NCI-H2029 treated with DMSO at 0.1 percent for 48 hours (cell line): ENCODE data around the gene RIOK2.
A peak's percentile ranks its signal among the peaks of the same experiment; 100 is the strongest.
"Not testable (repeated sequence)": the region's sequence is repeated elsewhere in the genome, so short reads cannot be mapped to it uniquely, and the experiment has no call there.

Experiments used
- DNase-seq: peaks from one replicate; lab custom pipeline; 2025; lab: John Stamatoyannopoulos, UW

RIOK2 gene

GRCh38 chr5:97183100-97183929 is at the start of gene RIOK2:
RIOK2 (minus strand) TSS chr5:97183247; CDS start chr5:97183191, 56 bp downstream.
- DNase-seq, result peak; percentile 99

- DNase-seq, result peak; percentile 48
Observed at GRCh38 chr5:97231025-97231636, 48.1 kb upstream of the RIOK2 start.

GRCh38 chr5:97229688-97230285 is 46.7 kb upstream of the RIOK2 start:
- DNase-seq, result no peak

GRCh38 chr5:97229196-97229595 is 46.1 kb upstream of the RIOK2 start:
- DNase-seq, result no peak

DNA sequence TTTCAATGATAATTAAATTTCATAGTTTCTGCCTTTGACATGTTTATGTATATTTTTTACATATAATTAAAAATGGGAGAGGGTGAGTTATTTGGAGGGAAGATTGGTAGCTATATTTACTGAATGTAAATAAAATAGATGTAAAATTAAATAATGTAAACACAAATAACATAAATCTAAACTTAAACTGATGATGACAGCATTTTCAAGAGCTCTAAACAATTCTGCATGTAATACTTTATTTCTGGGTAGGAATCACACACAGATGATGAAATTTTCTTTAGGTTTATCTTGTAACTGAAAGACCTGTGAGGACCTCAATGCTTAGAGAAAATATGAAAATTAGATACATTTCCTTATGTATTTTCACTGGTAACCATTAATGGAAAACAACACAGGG is 42.2 kb upstream of the RIOK2 start:
- DNase-seq, result no peak

DNA sequence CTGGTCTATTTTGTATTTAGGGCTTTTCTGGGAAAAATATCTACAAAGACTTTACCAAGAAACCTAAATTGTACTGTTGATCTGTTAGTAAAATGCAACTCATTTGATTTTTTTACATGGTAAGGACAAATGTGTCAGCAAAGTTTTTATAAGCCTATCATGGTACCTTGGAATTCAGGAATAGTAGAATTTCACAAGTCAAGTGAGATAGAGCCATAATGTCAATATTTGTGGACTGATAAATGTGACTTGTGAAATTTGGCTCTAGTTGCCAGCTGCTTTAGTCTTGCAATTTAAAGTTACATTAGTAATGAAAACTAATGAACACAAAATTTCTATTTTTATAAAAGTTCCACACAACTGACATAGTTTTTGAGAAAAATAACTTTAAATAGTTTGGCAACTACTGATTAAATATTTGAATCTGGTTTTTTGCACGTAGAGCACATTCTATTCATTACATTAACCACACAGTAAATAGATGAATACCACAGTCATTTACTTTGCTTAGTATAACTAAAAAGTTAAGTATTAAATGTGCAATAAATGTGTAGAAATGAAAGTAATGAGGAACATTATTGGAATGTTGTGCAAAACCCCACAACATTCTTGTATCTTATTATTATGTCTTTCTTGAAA is 41.2 kb upstream of the RIOK2 start:
- no peak for DNase-seq

DNA sequence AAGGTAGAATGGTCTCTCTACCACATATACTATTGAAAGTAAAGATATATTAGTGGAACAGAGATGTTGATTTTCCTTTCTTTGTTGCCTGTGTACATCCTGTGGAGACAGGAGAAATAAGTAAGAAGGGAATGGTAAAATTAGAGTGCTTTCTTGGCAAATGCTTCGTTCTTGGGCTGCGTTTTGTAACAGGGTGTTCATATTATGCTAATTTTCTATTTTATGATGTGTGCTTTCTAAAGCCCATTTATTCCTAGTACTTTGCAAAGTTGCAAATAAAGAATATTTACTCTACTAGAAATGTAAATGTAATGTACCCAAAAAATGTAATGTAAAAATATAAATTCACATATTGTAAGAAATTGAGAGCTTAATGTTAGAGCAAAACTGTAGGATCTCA is 40.5 kb upstream of the RIOK2 start:
- no peak for DNase-seq

DNA sequence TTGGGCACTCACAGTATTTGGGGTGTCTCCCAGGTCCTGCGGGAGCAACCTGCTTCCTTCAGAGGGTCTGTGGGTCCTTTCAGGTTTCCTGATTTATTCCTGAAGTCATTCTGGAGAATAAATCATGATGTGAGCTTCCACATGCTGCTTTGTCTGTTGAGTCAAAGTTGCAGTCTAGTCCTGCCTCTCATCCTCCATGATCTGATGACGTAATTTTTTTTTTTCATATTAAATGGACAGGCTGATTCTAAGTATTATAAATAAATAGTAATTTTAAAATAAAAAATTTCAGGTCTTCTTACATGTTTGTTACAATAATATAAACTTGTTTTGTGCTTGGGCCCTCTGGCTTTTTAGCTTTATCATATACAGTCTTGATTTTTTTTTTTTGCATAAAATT is 26.3 kb upstream of the RIOK2 start:
- no peak for DNase-seq

DNA sequence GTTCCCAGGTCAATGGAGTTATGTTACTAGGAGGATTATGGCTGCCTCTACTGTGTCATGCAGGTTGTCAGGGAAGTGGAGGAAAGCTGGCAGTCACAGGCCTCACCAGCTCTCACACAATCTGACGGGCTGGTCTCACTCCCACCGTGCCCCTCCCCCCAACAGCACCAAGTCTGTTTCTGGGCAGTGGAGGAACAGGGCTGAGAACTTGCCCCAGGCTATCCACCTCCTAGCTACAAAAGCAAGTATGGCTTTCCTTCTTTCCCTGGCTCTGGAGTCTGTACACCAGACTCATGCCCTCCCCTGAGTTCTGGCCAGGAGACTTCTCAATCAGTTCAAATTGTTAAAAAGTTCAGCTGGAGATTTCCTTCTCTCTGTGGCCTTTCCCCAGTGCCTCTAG is 25.7 kb upstream of the RIOK2 start:
- DNase-seq, result no peak

DNA sequence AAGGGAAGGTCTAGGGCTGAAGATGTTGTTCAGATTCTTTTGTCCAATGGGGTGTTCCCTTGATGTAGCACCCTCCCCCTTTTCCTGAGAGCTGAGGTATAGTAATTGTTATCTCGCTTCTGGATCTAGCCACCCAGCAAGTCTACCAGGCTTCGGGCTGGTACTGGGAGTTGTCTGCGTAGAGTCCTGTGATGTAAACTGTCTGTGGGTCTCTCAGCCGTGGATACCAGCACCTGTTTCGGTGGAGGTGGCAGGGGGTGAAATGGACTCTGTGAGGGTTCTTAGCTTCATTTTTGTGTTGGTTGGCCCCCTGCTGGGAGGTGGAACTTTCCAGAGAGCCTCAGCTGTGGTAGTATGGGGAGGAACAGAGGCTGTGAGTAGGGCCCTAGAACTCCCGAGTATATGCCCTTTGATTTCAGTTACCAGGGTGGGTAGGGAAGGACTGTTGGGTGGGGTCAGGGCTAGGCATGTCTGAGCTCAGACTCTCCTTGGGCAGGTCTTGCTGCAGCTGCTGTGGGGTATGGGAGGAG is 25.2 kb upstream of the RIOK2 start:
- no peak for DNase-seq

- no peak for DNase-seq
Observed at GRCh38 chr5:97194366-97194765, 11.3 kb upstream of the RIOK2 start.

DNA sequence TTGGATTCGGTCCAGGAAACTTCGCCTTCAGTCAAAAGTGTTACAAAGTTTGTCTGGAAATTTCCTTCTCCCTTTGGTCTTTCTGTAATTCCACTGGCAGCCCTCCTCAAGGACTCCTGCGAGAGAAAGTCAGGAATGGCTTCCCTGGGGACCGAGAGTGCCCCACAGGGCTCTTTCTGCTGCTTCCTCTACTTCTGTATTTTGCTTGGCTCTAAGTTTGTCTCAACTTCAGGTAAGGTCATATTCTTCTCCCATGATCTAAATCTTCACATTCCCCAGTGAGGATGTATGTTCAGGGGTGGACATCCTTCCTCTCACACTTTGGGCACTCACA is 10.3 kb upstream of the RIOK2 start:
- DNase-seq, result no peak

DNA sequence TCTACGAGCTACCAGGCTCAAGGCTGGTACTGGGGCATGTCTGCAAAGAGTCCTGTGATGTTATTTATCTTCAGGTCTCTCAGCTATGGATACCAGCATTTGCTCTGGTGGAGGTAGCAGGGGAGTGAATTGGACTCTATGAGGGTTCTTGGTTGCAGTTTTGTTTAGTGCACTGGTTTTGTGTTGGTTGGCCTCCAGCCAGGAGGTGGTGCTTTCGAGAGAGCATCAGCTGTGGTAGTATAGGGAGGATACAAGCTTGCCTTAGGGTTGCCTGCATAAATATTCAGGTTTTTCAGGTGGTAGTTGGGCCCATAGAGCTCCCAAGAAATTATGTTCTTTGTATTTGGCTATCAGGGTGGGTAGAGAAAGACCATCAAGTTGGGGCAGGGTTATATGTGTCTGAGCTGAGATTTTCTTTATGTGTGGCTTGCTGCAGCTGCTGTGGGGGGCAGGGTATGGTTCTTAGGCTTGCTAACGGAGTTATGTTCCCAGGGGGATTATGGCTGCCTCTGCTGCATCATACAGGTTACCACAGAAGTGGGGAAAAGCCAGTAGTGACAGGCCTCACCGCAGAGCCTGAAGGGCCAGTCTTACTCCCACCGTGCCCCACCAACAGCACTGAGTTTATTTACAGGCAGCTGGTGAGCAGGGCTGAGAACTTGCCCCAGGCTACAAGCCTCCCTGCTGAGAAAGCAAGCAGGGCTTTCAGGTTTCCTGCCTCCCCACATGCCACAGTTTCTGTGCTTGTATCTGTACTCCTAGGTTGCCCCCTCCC is 9.7 kb upstream of the RIOK2 start:
- no peak for DNase-seq

- no peak for DNase-seq
Observed at GRCh38 chr5:97191893-97192292, 8.8 kb upstream of the RIOK2 start.

DNA sequence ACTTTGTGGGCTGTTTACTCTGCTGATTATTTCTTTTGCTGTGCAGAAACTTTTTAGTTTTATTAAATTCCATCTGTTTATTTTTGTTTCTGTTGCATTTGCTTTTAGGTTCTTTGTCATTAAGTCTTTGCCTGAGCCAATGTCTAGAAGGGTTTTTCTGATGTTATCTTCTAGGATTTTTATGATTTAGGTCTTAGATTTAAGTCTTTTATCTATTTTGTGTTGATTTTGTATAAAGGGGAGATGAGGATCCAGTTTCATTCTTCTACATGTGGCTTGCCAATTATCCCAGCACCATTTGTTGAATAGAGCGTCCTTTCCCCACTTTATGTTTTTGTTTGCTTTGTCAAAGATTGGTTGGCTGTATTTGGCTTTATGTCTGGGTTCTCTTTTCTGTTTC is 6.5 kb upstream of the RIOK2 start:
- not testable (repeated sequence) for DNase-seq

- DNase-seq, result no peak
Observed at GRCh38 chr5:97183930-97184213, 825 bp upstream of the RIOK2 start.

GRCh38 chr5:97182571-97183099 is 412 bp downstream of the RIOK2 start:
- DNase-seq, result no peak

DNA sequence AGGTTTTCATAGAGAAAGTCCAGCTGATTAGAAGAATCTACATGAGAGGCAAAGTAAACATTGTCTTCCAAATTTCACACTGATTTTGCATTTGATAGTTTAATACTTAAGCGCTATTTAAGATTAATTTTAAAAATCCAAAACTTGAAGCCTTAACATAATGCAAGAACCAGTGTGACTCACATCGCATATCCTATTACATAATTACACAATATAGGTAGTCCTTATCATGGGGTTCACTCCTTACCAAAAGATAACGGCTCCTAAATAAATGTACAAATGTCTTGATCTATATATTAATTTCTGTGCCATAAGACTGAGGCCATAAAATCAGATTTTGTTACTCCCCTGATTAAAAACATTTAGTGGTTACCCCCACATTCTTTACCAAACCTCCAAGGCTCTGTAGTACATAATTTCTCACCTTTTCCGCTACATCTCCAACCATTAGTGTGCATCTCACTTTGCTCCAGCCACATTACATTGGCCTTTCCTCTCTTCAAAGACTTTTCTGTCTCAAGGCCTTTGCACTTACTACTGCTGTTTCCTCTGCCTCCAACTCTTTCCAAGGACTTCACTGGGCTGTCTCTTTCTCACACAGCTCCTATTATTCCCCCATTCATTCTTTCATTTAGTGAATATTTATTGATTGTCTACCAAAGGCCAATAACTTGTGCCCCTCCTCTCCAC is 1.0 kb downstream of the RIOK2 start:
- no peak for DNase-seq

DNA sequence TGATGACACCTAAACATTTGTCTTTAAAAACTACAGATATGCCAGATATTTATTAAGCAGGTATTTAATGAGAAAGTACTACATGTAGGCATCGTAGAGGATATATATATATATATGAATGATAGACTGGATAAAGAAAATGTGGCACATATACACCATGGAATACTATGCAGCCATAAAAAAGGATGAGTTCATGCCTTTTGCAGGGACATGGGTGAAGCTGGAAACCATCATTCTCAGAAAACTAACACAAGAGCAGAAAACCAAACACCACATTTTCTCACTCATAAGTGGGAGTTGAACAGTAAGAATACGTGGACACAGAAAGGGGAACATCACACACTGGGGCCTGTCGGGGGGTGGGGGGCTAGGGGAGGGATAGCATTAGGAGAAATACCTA is 3.6 kb downstream of the RIOK2 start:
- not testable (repeated sequence) for DNase-seq

- DNase-seq, result no peak
Observed at GRCh38 chr5:97172227-97172626, 10.8 kb downstream of the RIOK2 start.

DNA sequence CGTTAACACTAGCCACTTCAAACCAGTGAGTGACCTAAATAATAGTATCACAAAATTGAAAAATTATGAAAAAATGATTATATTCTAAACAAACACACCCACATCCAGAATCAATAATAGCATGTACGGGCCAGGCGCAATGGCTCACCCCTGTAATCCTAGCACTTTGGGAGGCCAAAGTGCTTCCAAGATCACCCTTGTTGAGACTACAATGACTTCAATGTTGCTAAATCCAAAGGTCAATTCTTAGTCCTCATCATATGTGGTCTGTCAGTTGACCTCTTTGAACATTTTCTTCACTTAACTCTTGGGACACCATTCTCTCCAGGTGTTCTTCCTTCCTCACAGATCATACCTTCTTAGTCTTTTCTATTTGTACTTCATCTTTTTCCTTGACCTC is 11.3 kb downstream of the RIOK2 start:
- no peak for DNase-seq
